ENCODE measurements around the gene PAXX.
A peak's percentile ranks its signal among the peaks of the same experiment; 100 is the strongest.

Gene PAXX

GRCh38 chr9:136991993-136992818 lies at the start of gene PAXX:
PAXX (plus strand) TSS chr9:136992422; CDS start chr9:136992444, 22 bp downstream.
- DNase-seq = peak; percentile 91 to 93

- no peak for DNase-seq
Measured at GRCh38 chr9:136942881-136943230, 49.4 kb upstream of the PAXX start.

- DNase-seq = peak in 1 of 2 donors; percentile 34
Measured at GRCh38 chr9:136943291-136944211, 48.7 kb upstream of the PAXX start.

GRCh38 chr9:136944212-136944518 lies 48.1 kb upstream of the PAXX start:
- peak in 1 of 2 donors; percentile 25 for DNase-seq

- peak; percentile 91 to 93 for DNase-seq
Measured at GRCh38 chr9:136944519-136945332, 47.5 kb upstream of the PAXX start, which contains the start of the genes C8G and FBXW5. C8G (plus strand) TSS chr9:136945243; CDS start chr9:136945321, 78 bp downstream. FBXW5 (minus strand) TSS chr9:136944738; CDS start chr9:136944083, 655 bp downstream.

GRCh38 chr9:136945333-136946227 lies 46.6 kb upstream of the PAXX start:
- DNase-seq = no peak

- no peak for DNase-seq
Measured at GRCh38 chr9:136946228-136947027, 45.8 kb upstream of the PAXX start.

- DNase-seq = no peak
Measured at GRCh38 chr9:136947028-136947891, 45.0 kb upstream of the PAXX start.

GRCh38 chr9:136947955-136948510 lies 44.2 kb upstream of the PAXX start:
- DNase-seq = no peak

GRCh38 chr9:136949239-136949816 lies 42.9 kb upstream of the PAXX start:
- no peak for DNase-seq

GRCh38 chr9:136949817-136950655 lies 42.2 kb upstream of the PAXX start:
- DNase-seq = peak; percentile 94 to 95

- no peak for DNase-seq
Measured at GRCh38 chr9:136950656-136951276, 41.5 kb upstream of the PAXX start.

GRCh38 chr9:136951541-136952320 lies 40.5 kb upstream of the PAXX start, which contains the start of gene LCN12:
LCN12 (plus strand) TSS chr9:136952273; CDS start chr9:136952328, 55 bp downstream.
- DNase-seq = no peak

GRCh38 chr9:136952321-136952850 lies 39.8 kb upstream of the PAXX start:
- no peak for DNase-seq

- no peak for DNase-seq
Measured at GRCh38 chr9:136952876-136953770, 39.1 kb upstream of the PAXX start.
